EH (cell line): Measurements from ENCODE around the gene PDE7B.
"Not testable (repeated sequence)": the region's sequence is repeated elsewhere in the genome, so short reads cannot be mapped to it uniquely, and the experiment has no call there.

Experiments used
- DNase-seq: peaks from one replicate; pipeline ENCODE4 v3.0.0-alpha.2; 2015; ENCODE audit warnings: low read depth

The PDE7B gene

GRCh38 chr6:135850882-135851281, 619 bp upstream of the PDE7B start:
- no peak for DNase-seq

GRCh38 chr6:135852746-135853145, 1.2 kb downstream of the PDE7B start:
- DNase-seq, result no peak

- DNase-seq, result peak; percentile 43
These were observed 1.7 kb downstream of the PDE7B start for GRCh38 chr6:135853227-135853626.

- peak; percentile 34 for DNase-seq
These were observed 2.5 kb downstream of the PDE7B start for GRCh38 chr6:135853986-135854385.

- DNase-seq, result no peak
These were observed 3.3 kb downstream of the PDE7B start for GRCh38 chr6:135854799-135855198.

- DNase-seq, result no peak
These were observed 7.4 kb downstream of the PDE7B start for GRCh38 chr6:135858931-135859330.

GRCh38 chr6:135860361-135860760, 8.9 kb downstream of the PDE7B start:
- DNase-seq, result no peak

GRCh38 chr6:135861189-135861588, 9.7 kb downstream of the PDE7B start:
- DNase-seq, result no peak

- DNase-seq, result not testable (repeated sequence)
These were observed 13.4 kb downstream of the PDE7B start for GRCh38 chr6:135864929-135865328.

GRCh38 chr6:135866445-135867123, 15.1 kb downstream of the PDE7B start:
- DNase-seq, result no peak

GRCh38 chr6:135867332-135867731, 15.8 kb downstream of the PDE7B start:
- no peak for DNase-seq

GRCh38 chr6:135869857-135870256, 18.4 kb downstream of the PDE7B start:
- DNase-seq, result no peak

GRCh38 chr6:135870722-135871121, 19.2 kb downstream of the PDE7B start:
- peak; percentile 78 for DNase-seq

- DNase-seq, result peak; percentile 68
These were observed 19.8 kb downstream of the PDE7B start for GRCh38 chr6:135871296-135871695.

- DNase-seq, result peak; percentile 87
These were observed 20.4 kb downstream of the PDE7B start for GRCh38 chr6:135871878-135872277.

- no peak for DNase-seq
These were observed 23.9 kb downstream of the PDE7B start for GRCh38 chr6:135875446-135875845.

GRCh38 chr6:135876058-135876457, 24.6 kb downstream of the PDE7B start:
- DNase-seq, result no peak

- no peak for DNase-seq
These were observed 26.2 kb downstream of the PDE7B start for GRCh38 chr6:135877666-135878065.

- peak; percentile 88 for DNase-seq
These were observed 28.8 kb downstream of the PDE7B start for GRCh38 chr6:135880066-135880972.

GRCh38 chr6:135883045-135883444, 31.5 kb downstream of the PDE7B start:
- DNase-seq, result peak; percentile 48

GRCh38 chr6:135883536-135883935, 32.0 kb downstream of the PDE7B start:
- no peak for DNase-seq

GRCh38 chr6:135884136-135884535, 32.6 kb downstream of the PDE7B start:
- DNase-seq, result peak; percentile 15

- no peak for DNase-seq
These were observed 35.6 kb downstream of the PDE7B start for GRCh38 chr6:135887069-135887468.
